GM18870 (cell line): ENCODE results near the gene TXK.
"Not testable (repeated sequence)": the region's sequence is repeated elsewhere in the genome, so short reads cannot be mapped to it uniquely, and the experiment has no call there.

ENCODE experiments used
- ATAC-seq: cut with Tn5 transposase; IDR thresholded peaks from one replicate; pipeline ENCODE4 v1.9.1; 2021; ENCODE audit warnings: moderate library complexity; ENCODE audit not compliant: unreplicated experiment

TXK gene

DNA sequence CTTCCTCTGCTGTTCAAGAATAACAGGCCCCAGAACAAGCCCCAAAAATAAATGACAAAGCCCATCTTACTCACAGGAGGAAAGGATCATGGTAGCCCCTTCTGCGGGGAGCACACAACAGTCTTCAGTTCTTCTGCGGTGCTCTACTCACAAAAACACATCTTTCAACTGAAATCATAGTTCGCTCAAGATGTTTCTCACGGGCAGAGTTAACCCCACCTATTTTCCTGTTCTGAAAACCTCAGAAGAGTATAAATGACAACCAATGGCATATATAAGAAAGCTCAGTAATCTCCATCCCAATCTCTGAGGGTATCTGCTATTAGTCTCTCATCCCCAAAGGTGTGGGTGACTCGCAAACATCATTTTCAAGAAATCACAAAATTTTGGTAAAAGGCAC lies at the start of gene TXK:
Gene TXK, minus strand, starts transcription at position 170 of the 400 bp plus-strand sequence. Its CDS starts 80 bp downstream, at position 90.
- no peak for ATAC-seq

- ATAC-seq = no peak
Observed at GRCh38 chr4:48180234-48180633, 46.2 kb upstream of the TXK start.

- ATAC-seq = no peak
Observed at GRCh38 chr4:48178931-48179330, 44.9 kb upstream of the TXK start.

GRCh38 chr4:48175806-48176205 lies 41.8 kb upstream of the TXK start:
- no peak for ATAC-seq

DNA sequence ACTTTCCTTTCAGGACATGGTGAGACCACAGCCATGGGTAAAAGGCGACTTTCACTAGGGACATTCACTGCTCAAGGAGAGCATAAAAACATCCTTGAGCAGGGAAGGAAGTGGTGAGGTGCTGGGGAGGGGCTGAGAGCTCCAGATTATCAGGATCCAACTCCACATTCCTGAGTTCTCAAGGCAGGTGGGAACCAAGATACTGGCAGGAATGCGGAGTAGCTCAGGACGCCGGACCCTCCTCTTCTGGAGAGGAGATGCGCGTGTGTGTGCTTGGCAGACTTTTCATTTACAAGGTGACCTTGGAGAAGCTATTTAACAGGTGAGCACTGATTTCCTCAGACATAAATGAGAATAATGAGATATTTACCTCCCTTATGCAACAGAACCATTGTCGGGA lies 41.3 kb upstream of the TXK start:
- ATAC-seq = no peak

DNA sequence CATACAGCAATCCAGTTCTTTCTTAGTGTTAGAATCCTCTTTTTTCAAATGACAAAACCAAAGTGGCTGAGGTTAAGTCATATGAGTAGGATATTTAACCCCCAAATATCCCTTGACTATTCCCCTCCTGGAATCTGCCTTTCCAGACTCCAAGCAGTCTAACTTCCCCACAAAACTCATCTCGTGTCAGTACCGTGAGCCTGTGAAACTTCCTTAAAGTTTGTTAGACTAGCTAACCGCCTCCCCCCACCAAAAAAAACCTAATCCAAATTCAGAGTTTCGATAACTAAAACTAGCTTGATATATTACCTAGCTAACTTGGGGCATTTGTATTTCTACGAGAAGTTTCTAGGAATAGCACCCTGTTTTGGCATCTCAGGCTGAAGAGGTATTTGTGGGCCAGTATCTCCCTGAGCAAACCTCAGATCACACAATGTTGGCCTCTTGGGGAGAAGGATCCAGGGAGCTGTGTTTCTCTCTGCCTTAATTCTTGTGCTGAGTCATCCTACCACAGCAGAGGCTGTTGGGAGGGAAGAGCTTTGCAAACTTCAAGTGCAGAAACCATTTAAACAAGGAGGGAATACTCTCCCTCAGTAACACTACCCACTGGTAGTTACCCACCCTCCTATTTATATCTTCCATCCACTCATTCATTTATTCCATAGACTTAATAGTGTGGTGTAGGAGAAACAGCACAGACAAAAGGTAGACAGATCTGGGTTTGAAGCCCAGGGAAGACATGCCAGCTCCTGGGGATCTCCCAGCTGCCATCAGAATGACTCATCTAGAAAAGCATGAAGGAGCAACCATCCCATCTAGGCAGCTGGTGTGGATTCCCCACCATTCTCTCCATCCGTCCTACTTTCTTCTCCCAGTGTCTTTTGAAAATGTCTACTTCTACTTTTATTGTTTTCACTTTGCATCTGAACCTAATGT lies 39.3 kb upstream of the TXK start:
- peak; percentile 77 for ATAC-seq

- no peak for ATAC-seq
Observed at GRCh38 chr4:48172651-48173050, 38.6 kb upstream of the TXK start.

DNA sequence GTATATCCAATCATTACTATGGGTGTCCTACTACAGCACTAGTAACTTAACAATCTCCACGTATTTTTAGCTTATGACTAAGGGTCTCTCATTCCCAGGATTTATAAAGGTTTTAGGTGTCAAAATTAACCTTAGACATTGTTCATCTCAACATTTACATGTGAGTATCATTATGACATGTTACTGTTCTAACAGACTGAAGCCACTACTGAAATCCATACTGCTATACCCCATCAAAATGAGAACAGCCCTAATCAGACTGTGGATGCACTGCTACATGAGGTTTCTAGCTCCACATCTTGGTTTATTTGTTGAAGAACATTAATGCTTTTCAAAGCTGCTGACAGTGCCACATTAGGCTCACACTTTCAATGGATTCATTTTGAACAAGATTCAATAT lies 35.6 kb upstream of the TXK start:
- ATAC-seq = no peak

GRCh38 chr4:48167538-48168263 lies 33.7 kb upstream of the TXK start:
- peak; percentile 60 for ATAC-seq

DNA sequence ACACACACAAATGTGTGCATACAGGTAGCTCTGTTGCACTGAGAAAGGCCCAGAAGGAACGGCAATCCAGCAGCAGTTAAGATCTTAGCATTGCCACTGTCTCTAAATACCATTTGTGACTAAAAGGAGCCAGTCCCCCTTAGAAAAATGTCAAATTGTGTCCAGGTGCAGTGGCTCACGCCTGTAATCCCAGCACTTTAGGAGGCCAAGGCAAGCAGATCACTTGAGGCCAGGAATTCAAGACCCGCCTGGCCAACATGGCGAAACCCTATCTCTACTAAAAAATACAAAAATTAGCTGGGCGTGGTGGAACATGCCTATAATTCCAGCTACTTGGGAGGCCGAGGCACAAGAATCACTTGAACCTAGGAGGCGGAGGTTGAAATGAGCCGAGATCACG lies 30.5 kb upstream of the TXK start:
- ATAC-seq = not testable (repeated sequence)

DNA sequence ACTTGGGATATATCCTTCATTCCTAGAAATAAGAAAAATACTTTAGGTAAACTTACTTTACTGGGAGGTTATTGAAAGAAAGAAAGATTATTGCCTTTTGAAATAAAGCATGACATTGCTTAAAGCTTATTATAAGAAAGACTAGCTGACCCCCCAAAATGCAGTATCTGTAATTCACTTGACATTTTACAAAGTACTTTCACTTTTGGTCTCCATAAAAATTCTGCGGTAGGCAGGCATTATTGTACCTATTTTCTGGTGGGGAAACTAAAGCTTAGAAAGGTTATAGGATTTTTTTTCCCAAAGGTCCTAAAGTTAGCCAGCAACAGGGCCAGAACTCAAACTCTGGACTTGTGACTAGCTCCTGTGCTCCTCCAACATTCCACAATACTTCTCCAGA lies 29.7 kb upstream of the TXK start:
- ATAC-seq = no peak

DNA sequence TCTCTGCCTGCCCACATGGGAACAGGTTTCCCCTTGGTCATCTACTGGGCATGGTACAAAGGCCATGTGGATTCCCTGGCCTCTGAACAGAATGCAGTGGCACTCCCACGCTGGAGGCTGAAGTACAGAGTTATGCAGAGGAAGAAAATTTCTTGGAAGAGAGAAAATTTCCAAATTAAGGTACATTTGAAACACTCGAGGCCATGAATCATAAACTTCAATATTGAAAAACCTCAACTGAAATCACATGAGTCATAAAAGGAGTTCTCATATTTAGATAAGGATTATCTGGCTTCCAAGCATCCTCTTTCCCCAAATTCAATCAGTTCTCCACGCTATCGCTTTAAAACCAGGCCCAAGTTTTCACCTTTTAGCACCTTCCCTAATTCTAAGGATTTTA lies 28.1 kb upstream of the TXK start:
- ATAC-seq = no peak

GRCh38 chr4:48157271-48157670 lies 23.2 kb upstream of the TXK start:
- ATAC-seq = no peak

DNA sequence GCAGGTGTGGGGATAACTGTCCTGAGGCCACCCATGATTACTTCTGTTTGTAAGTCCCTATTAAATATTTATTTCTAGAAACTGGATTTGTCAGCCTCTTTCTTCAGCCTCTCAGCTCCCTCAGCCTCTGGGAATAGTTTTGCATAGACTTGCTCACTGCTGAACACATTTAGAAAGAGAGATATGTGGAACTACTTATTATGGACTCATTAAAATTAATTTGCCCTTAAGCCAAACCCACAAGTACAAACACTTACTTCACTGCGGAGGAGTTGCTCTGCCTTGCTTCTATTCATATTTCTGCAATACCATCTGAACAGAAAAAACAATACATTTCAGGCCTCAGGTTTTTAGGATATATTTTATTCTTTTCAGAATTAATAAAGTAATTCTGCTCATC lies 22.4 kb upstream of the TXK start:
- ATAC-seq = no peak

GRCh38 chr4:48153791-48154550 lies 19.9 kb upstream of the TXK start:
- ATAC-seq = peak; percentile 84

DNA sequence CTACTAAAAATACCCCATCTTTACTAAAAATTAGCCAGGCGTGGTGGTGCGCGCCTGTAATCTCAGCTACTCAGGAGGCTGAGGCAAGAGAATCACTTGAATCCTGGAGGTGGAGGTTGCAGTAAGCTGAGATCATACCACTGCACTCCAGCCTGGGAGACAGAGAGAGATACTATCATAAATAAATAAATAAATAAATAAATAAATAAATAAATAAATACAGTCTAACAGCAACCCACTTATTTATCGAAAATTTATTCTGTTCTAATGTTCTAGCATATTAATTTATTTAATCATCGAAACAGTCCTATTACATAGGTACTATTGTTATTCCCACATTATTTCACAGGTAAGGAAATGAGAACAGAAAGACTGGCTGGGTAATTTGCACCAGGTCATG lies 18.2 kb upstream of the TXK start:
- ATAC-seq = no peak

- ATAC-seq = no peak
Observed at GRCh38 chr4:48149827-48150370, 15.8 kb upstream of the TXK start.

GRCh38 chr4:48147621-48148020 lies 13.6 kb upstream of the TXK start:
- no peak for ATAC-seq

- no peak for ATAC-seq
Observed at GRCh38 chr4:48141048-48141447, 7.0 kb upstream of the TXK start.

DNA sequence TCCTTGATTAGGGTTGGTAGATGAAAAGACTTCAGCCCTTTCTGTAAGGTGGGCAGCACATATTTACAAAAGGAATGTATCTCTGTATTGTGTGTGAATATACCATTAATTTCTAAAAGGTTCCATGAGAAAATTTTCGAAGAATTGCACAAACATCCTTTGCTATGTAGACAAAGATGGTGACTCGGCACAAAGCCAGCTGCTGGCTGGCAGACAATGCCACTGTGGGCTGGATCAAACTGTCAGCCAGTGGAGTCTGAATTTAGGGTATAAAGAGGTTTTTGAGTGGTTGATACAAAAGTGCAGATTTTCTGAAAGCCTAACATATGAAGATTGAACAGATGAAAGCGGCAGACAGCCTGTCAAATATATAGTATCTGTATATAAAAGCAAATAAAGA lies 5.6 kb upstream of the TXK start:
- no peak for ATAC-seq

- ATAC-seq = peak; percentile 87
Observed at GRCh38 chr4:48138936-48139335, 4.9 kb upstream of the TXK start.
